ENCODE data around the gene TRIM62. TPM values are rescaled to one million over a fixed set of nuclear protein-coding genes. Genes with fewer than 3 reads are reported as not detected.

Gene TRIM62
- total RNA-seq, 1 experiment from 2014 or later, result 6.9 TPM

GRCh38 chr1:33148615-33149014 lies 33.2 kb downstream of the TRIM62 start:
- Histone ChIP-seq H2AFZ (ENCODE audit: low read length) (no peak overlapping the region), H3K79me2 (ENCODE audit: insufficient read depth, low read length) (no peaks in the 10 kb centered on the region), H2BK5ac (ENCODE audit: insufficient read length, low read length) (no peak overlapping the region), H3K4me2 (ENCODE audit: insufficient read depth, insufficient read length, low read length) (no peak overlapping the region), H2BK120ac (ENCODE audit: low read depth, low read length, poor library complexity, severe bottlenecking) (no peak overlapping the region), H3K27ac (ENCODE audit: insufficient read length, low read depth, low read length) (no peak overlapping the region), H4K20me1 (ENCODE audit: control insufficient read depth, insufficient read depth, insufficient read length) (no peaks in the 10 kb centered on the region), H3K9me3 (ENCODE audit: control insufficient read depth, low read depth, low read length) (no peaks in the 10 kb centered on the region), H2BK12ac (ENCODE audit: insufficient read length, low read depth, low read length) (no peak overlapping the region), H3K9ac (ENCODE audit: extremely low read depth, insufficient read length, low read length) (no peak overlapping the region), H3K23me2 (ENCODE audit: insufficient read length, low read depth, low read length, poor library complexity, severe bottlenecking) (no peaks in the 10 kb centered on the region), H3K4me1 (ENCODE audit: insufficient read depth, low read length) (peaks cover 7% of the 10 kb centered on the region; the same call in 1 of the 2 replicates), H3K56ac (ENCODE audit: insufficient read length, low read depth, low read length) (no peak overlapping the region), H4K8ac (replicated peaks; ENCODE audit: insufficient read length, low read depth, low read length) (no peak overlapping the region), H3T11ph (ENCODE audit: low read length) (no peak overlapping the region), H3K18ac (ENCODE audit: insufficient read length, low read depth, low read length) (no peak overlapping the region), H2AK5ac (ENCODE audit: insufficient read length, low read length) (no peak overlapping the region), H3K79me1 (ENCODE audit: insufficient read depth, low read depth, low read length, poor library complexity, severe bottlenecking) (no peaks in the 10 kb centered on the region), H2BK20ac (ENCODE audit: low read depth, low read length, poor library complexity, severe bottlenecking) (no peak overlapping the region), H3K27me3 (ENCODE audit: insufficient read depth, low read length) (no peaks in the 10 kb centered on the region), H2BK15ac (ENCODE audit: low read depth, low read length) (no peak overlapping the region), H3K23ac (ENCODE audit: insufficient read length, low read depth, low read length) (no peak overlapping the region), H3K14ac (ENCODE audit: insufficient read depth, low read length) (no peak overlapping the region), H4K5ac (ENCODE audit: insufficient read length, low read depth, low read length) (no peak overlapping the region), H3K4ac (ENCODE audit: low read depth, low read length) (no peak overlapping the region), H4K91ac (ENCODE audit: insufficient read length, low read depth, low read length) (no peak overlapping the region)
- Mint-ChIP-seq H3K36me3 (ENCODE audit: insufficient read depth in 1 of 3, low read depth in 3 of 3) (peaks cover 0 to 8% (median 8%) of the 10 kb centered on the region in 3 experiments; a peak in 3 of 7 replicates), H3K27me3 (ENCODE audit: low read depth) (peaks cover 1% of the 10 kb centered on the region; the same call in 1 of the 2 replicates), H3K9me3 (no peaks in the 10 kb centered on the region), H3K4me1 (peaks cover 29 to 37% of the 10 kb centered on the region in 2 experiments), H3K27ac (peak overlapping the region in 1 of 3 experiments; percentile 65; a peak in 1 of 7 replicates), H3K4me3 (no peak overlapping the region)
- no CpG with 5 or more reads among the region's 3 CpGs for WGBS (ENCODE audit: extremely low coverage, insufficient read length, low lambda C conversion rate)
- no peak for TF ChIP-seq CTCF (conservative IDR thresholded peaks at IDR 0.05)
- DNase-seq, result no peak

Measured in H9 (cell line).